H1 (cell line): ENCODE data around the gene SV2B. TPM values are rescaled to one million over a fixed set of nuclear protein-coding genes. Genes with fewer than 3 reads are reported as not detected.

Source experiments
- CTCF ChIA-PET: fragments of 300-600 bp; sonication (Branson Sonifier 250); formaldehyde crosslinking; loops from one replicate; lab custom pipeline; 2021; ENCODE audit not compliant: partially characterized antibody; lab: Charles Lee
- POLR2A ChIA-PET: fragments of 300-600 bp; sonication (Branson Sonifier 250); formaldehyde crosslinking; loops from one replicate; lab custom pipeline; 2021; ENCODE audit warnings: inconsistent platforms; ENCODE audit not compliant: partially characterized antibody; lab: Charles Lee
- DNase-seq, 2 experiments: peaks; one replicate each; pipeline versions ENCODE4 v3.0.0 to v3.0.0-alpha.2; 2010 to 2022; ENCODE audit warnings: low spot score in 2 of 2, low read depth in 1 of 2, mixed read lengths in 1 of 2
- FAIRE-seq: peaks from 2 replicates; lab custom pipeline; 2011; peaks lifted over from hg19 to GRCh38; lab: Jason Lieb, UNC
- H2AFZ ChIP-seq: 2 replicates; pipeline ENCODE4 v1.8.1; 2012; ENCODE audit warnings: low read length, inconsistent platforms
- H2AK5ac ChIP-seq: 2 replicates; pipeline ENCODE4 v1.6.1; 2013; ENCODE audit warnings: low read depth, low read length
- H2BK120ac ChIP-seq: replicated peaks from 2 replicates; pipeline ENCODE3; 2013; ENCODE audit warnings: low read depth, low read length, inconsistent platforms
- H2BK12ac ChIP-seq: 2 replicates; pipeline ENCODE4 v1.6.1; 2013; ENCODE audit warnings: low read depth, low read length
- H2BK15ac ChIP-seq: 2 replicates; pipeline ENCODE4 v1.6.1; 2013; ENCODE audit warnings: low read length
- H2BK20ac ChIP-seq: 2 replicates; pipeline ENCODE4 v1.6.1; 2013; ENCODE audit warnings: low read length
- H2BK5ac ChIP-seq: 2 replicates; pipeline ENCODE4 v1.6.1; 2013; ENCODE audit warnings: low read depth, low read length
- H3K14ac ChIP-seq: 2 replicates; pipeline ENCODE4 v1.6.1; 2013; ENCODE audit warnings: inconsistent platforms; ENCODE audit not compliant: insufficient read length
- H3K18ac ChIP-seq: 2 replicates; pipeline ENCODE4 v1.6.1; 2013; ENCODE audit warnings: low read length; ENCODE audit errors: extremely low read depth
- H3K23ac ChIP-seq: 2 replicates; pipeline ENCODE4 v1.6.1; 2013; ENCODE audit warnings: inconsistent platforms; ENCODE audit not compliant: insufficient read length
- H3K23me2 ChIP-seq: 2 replicates; pipeline ENCODE4 v1.6.1; 2013; ENCODE audit warnings: low read depth, low read length
- H3K27ac ChIP-seq: 2 replicates; pipeline ENCODE4 v1.6.1; 2011; ENCODE audit warnings: low read depth, low read length, inconsistent platforms
- H3K27me3 ChIP-seq, 4 experiments: replicated peaks in 1 of 4; 1 replicate in 1 of 4; 2 replicates in 3 of 4; pipeline versions ENCODE4 v1.6.1 to v1.8.1; 2011 to 2013; ENCODE audit warnings: low read length in 3 of 4, mild to moderate bottlenecking in 3 of 4, inconsistent platforms in 2 of 4, mixed read lengths in 2 of 4, moderate library complexity in 1 of 4; ENCODE audit not compliant: control insufficient read depth in 3 of 4, insufficient read depth in 3 of 4; ENCODE audit errors: extremely low read depth in 1 of 4
- H3K36me3 ChIP-seq, 4 experiments: 2 replicates each; pipeline versions ENCODE4 v1.6.1 to v1.8.1; 2011 to 2013; ENCODE audit warnings: mild to moderate bottlenecking in 4 of 4, low read length in 3 of 4, moderate library complexity in 2 of 4, control low read depth in 1 of 4, inconsistent platforms in 1 of 4; ENCODE audit not compliant: insufficient read depth in 4 of 4, control insufficient read depth in 2 of 4
- H3K4ac ChIP-seq: replicated peaks from 2 replicates; pipeline ENCODE3; 2013; ENCODE audit warnings: low read length, low read depth, mixed read lengths, inconsistent platforms; ENCODE audit not compliant: insufficient read length
- H3K4me1 ChIP-seq, 4 experiments: replicated peaks in 1 of 4; 1 replicate in 1 of 4; 2 replicates in 3 of 4; pipeline versions ENCODE4 v1.6.1 to v1.8.1; 2011 to 2013; ENCODE audit warnings: low read length in 3 of 4, inconsistent platforms in 2 of 4, mixed read lengths in 1 of 4; ENCODE audit not compliant: insufficient read depth in 4 of 4, control insufficient read depth in 3 of 4
- H3K4me2 ChIP-seq, 2 experiments: 2 replicates each; pipeline versions ENCODE4 v1.6.1 to v1.8.1; 2011 to 2013; ENCODE audit warnings: low read depth in 2 of 2, low read length in 2 of 2, control low read depth in 1 of 2, inconsistent platforms in 1 of 2, mild to moderate bottlenecking in 1 of 2; ENCODE audit not compliant: insufficient read depth in 1 of 2
- H3K4me3 ChIP-seq, 4 experiments: fragments of 200-600, 300-600 bp in 1 of 4; sonication (generic), shearing (Covaris generic), sonication (Bioruptor Twin) in 1 of 4; 2 replicates each; pipeline versions ENCODE4 v1.5.1 to v1.8.1; 2011 to 2016; ENCODE audit warnings: low read length in 4 of 4, low read depth in 3 of 4, control low read depth in 2 of 4, inconsistent platforms in 2 of 4, mild to moderate bottlenecking in 2 of 4, mixed read lengths in 1 of 4, moderate library complexity in 1 of 4; ENCODE audit not compliant: insufficient read depth in 2 of 4; ENCODE audit errors: extremely low read depth in 1 of 4
- H3K56ac ChIP-seq: replicated peaks from 2 replicates; pipeline ENCODE3; 2013; ENCODE audit warnings: low read depth, mild to moderate bottlenecking, mixed read lengths, low read length, inconsistent platforms; ENCODE audit not compliant: insufficient read length
- H3K79me1 ChIP-seq: 2 replicates; pipeline ENCODE4 v1.6.1; 2013; ENCODE audit warnings: low read depth, low read length, control low read depth
- H3K79me2 ChIP-seq, 2 experiments: 2 replicates each; pipeline versions ENCODE4 v1.6.1 to v1.8.1; 2012 to 2013; ENCODE audit warnings: low read length in 2 of 2, mild to moderate bottlenecking in 2 of 2, inconsistent platforms in 1 of 2; ENCODE audit not compliant: insufficient read depth in 2 of 2, control insufficient read depth in 1 of 2
- H3K9ac ChIP-seq, 4 experiments: replicated peaks in 1 of 4; 1 replicate in 1 of 4; 2 replicates in 3 of 4; pipeline versions ENCODE4 v1.6.1 to v1.8.1; 2011 to 2013; ENCODE audit warnings: low read depth in 3 of 4, low read length in 3 of 4, control low read depth in 2 of 4, mild to moderate bottlenecking in 2 of 4, moderate library complexity in 2 of 4, inconsistent platforms in 1 of 4; ENCODE audit errors: extremely low read depth in 1 of 4
- H3K9me3 ChIP-seq, 2 experiments: 2 replicates each; pipeline versions ENCODE4 v1.6.1 to v1.8.1; 2012 to 2013; ENCODE audit warnings: mild to moderate bottlenecking in 2 of 2, moderate library complexity in 2 of 2, control low read depth in 1 of 2, inconsistent platforms in 1 of 2, low read depth in 1 of 2, low read length in 1 of 2, mixed read lengths in 1 of 2; ENCODE audit not compliant: insufficient read depth in 2 of 2
- H4K20me1 ChIP-seq, 2 experiments: replicated peaks in 1 of 2; 2 replicates each; pipeline versions ENCODE3 to v1.8.1; 2011 to 2013; ENCODE audit warnings: inconsistent platforms in 2 of 2, low read length in 2 of 2, mild to moderate bottlenecking in 1 of 2; ENCODE audit not compliant: insufficient read depth in 2 of 2, control insufficient read depth in 1 of 2
- H4K5ac ChIP-seq: 2 replicates; pipeline ENCODE4 v1.6.1; 2013; ENCODE audit warnings: low read length, low read depth, mixed read lengths, inconsistent platforms; ENCODE audit not compliant: insufficient read length
- H4K8ac ChIP-seq: 2 replicates; pipeline ENCODE4 v1.8.0; 2013; ENCODE audit warnings: mild to moderate bottlenecking, moderate library complexity, low read length, inconsistent platforms; ENCODE audit not compliant: insufficient read depth; ENCODE audit errors: extremely low read depth
- H4K91ac ChIP-seq: replicated peaks from 2 replicates; pipeline ENCODE3; 2013; ENCODE audit warnings: low read length, mixed read lengths, inconsistent platforms; ENCODE audit not compliant: insufficient read length
- ASH2L ChIP-seq: fragments of 200-600, 300-600 bp; sonication (generic); IDR thresholded peaks from one replicate; pipeline ENCODE4 v1.7.1; 2017; ENCODE audit warnings: low read length
- CBX5 ChIP-seq: fragments of 300-800, 300-1000 bp; sonication (generic); IDR thresholded peaks from 2 replicates; pipeline ENCODE4 v1.7.1; 2016; ENCODE audit warnings: antibody characterized with exemption, low read length, low read depth
- CTCF ChIP-seq, 3 experiments: IDR thresholded peaks; 1 replicate in 2 of 3; 2 replicates in 1 of 3; pipeline versions ENCODE4 v1.5.1 to v1.6.1; 2011; ENCODE audit warnings: low read length in 3 of 3, mild to moderate bottlenecking in 3 of 3, inconsistent platforms in 2 of 3, low read depth in 1 of 3, moderate library complexity in 1 of 3; ENCODE audit not compliant: insufficient read depth in 1 of 3; ENCODE audit errors: control extremely low read depth in 1 of 3
- GTF2F1 ChIP-seq: IDR thresholded peaks from 2 replicates; pipeline ENCODE4 v1.6.1; 2012; ENCODE audit warnings: low read depth, low read length, improper control_type of control experiment, borderline replicate concordance
- HDAC6 ChIP-seq: IDR thresholded peaks from one replicate; pipeline ENCODE4 v1.7.1; 2012; ENCODE audit warnings: low read depth, mild to moderate bottlenecking, inconsistent platforms, low read length, moderate library complexity
- MAFK ChIP-seq: IDR thresholded peaks from 2 replicates; pipeline ENCODE4 v1.6.1; 2012; ENCODE audit warnings: low read depth, mild to moderate bottlenecking, improper control_type of control experiment, low read length
- NANOG ChIP-seq: IDR thresholded peaks from 2 replicates; pipeline ENCODE4 v1.6.1; 2011; ENCODE audit warnings: low read length, low read depth, mild to moderate bottlenecking, inconsistent platforms; ENCODE audit not compliant: insufficient read depth, poor library complexity, severe bottlenecking
- RBBP5 ChIP-seq: IDR thresholded peaks from 2 replicates; pipeline ENCODE4 v1.7.1; 2012; ENCODE audit warnings: low read depth, mild to moderate bottlenecking, inconsistent platforms, low read length, moderate library complexity, borderline replicate concordance
- SP4 ChIP-seq: IDR thresholded peaks from 2 replicates; pipeline ENCODE4 v1.6.1; 2012; ENCODE audit warnings: low read length, inconsistent platforms
- TBP ChIP-seq: IDR thresholded peaks from 2 replicates; pipeline ENCODE4 v1.6.1; 2011; ENCODE audit warnings: low read depth, low read length, improper control_type of control experiment
- TCF12 ChIP-seq: IDR thresholded peaks from 2 replicates; pipeline ENCODE4 v1.6.1; 2011; ENCODE audit warnings: low read depth, mild to moderate bottlenecking, low read length
- TEAD4 ChIP-seq: IDR thresholded peaks from 2 replicates; pipeline ENCODE4 v1.6.1; 2012; ENCODE audit warnings: low read depth, low read length, inconsistent platforms, mixed read lengths
- WGBS, 2 experiments: shearing (Covaris generic) in 1 of 2; methylation state at CpG; one replicate each; pipeline versions ENCODE4 v1.1.6 to v1.1.7; 2013 to 2015; ENCODE audit warnings: low lambda C conversion rate in 2 of 2, mixed read lengths in 2 of 2, inconsistent platforms in 1 of 2, low coverage in 1 of 2, missing lambda C conversion rate in 1 of 2; ENCODE audit not compliant: insufficient replicate concordance in 2 of 2, insufficient coverage in 1 of 2, insufficient read length in 1 of 2; ENCODE audit errors: extremely low coverage in 1 of 2, missing lambda C conversion rate in 1 of 2; 5-methylcytosine and 5-hydroxymethylcytosine counted together
- polyA plus RNA-seq, 7 experiments: library from polyadenylated mRNA; depleted of rRNA in 3 of 7; stranded (reverse) in 5 of 7; unstranded in 2 of 7; fragments of >200 nt in 5 of 7; fragments of 200-250 nt in 2 of 7; gene quantifications; 1 replicate in 5 of 7; 2 replicates in 1 of 7; 4 replicates in 1 of 7; pipeline versions ENCODE4 v1.2.1 to v1.2.3, GENCODE V29; 2011 to 2013; ENCODE audit warnings: missing spikeins in 2 of 7, mixed read lengths in 2 of 7
- total RNA-seq: library from RNA; stranded (reverse); fragmentation: NEBNext Ultra II Directional; extraction: Animal tissue kit (Norgen Biotek cat#: 25700); gene quantifications from 2 replicates; pipeline ENCODE4 v1.2.1, GENCODE V29; 2021

Gene SV2B
- total and polyA plus RNA-seq, 2 of the 8 experiments (the other 6 are each of a cell fraction or from before 2014, with no cell fraction given): 0.09 to 0.20 TPM

GRCh38 chr15:91150502-91151160, 50.6 kb downstream of the SV2B start:
- Histone ChIP-seq H3K9ac (no peak overlapping the region), H3K79me2 (no peaks in the 10 kb centered on the region), H3K23ac (no peak overlapping the region), H4K20me1 (no peaks in the 10 kb centered on the region), H3K4ac (no peak overlapping the region), H4K5ac (no peak overlapping the region), H2AFZ (no peak overlapping the region), H2BK12ac (no peak overlapping the region), H3K4me3 (no peak overlapping the region), H2BK120ac (no peak overlapping the region), H2AK5ac (no peak overlapping the region), H3K56ac (no peak overlapping the region), H3K18ac (no peak overlapping the region), H3K36me3 (no peaks in the 10 kb centered on the region), H3K23me2 (no peaks in the 10 kb centered on the region), H3K27ac (no peak overlapping the region), H3K14ac (no peak overlapping the region), H2BK20ac (no peak overlapping the region), H3K27me3 (no peaks in the 10 kb centered on the region), H4K8ac (no peak overlapping the region), H3K4me1 (no peaks in the 10 kb centered on the region), H3K4me2 (no peak overlapping the region), H4K91ac (no peak overlapping the region), H3K9me3 (no peaks in the 10 kb centered on the region), H2BK5ac (no peak overlapping the region), H2BK15ac (no peak overlapping the region), H3K79me1 (no peaks in the 10 kb centered on the region)
- CTCF ChIA-PET: interaction anchor here (1.2 to 6.5 kb wide), 3 partner anchors 10 to 95 kb away, joined by 3 to 30 read pairs (median 10); no protein-coding TSS in a partner anchor
- DNase-seq: no peak
- 84% methylated on average over 4 of the region's 4 CpGs; no CpG with 5 or more reads in 1 of the 2 experiments for WGBS, 2 experiments
- POLR2A ChIA-PET: no interaction called here
- no peak for FAIRE-seq
- TF ChIP-seq NANOG (no peak), SP4 (no peak), TCF12 (no peak), HDAC6 (no peak), CBX5 (no peak), RBBP5 (no peak), TBP (no peak), ASH2L (no peak), MAFK (no peak), CTCF (IDR thresholded peaks at IDR 0.05; ENCODE audit: control extremely low read depth in 1 of 3, insufficient read depth in 1 of 3, low read depth in 1 of 3, low read length in 3 of 3) (no peak), GTF2F1 (no peak), TEAD4 (no peak)
